ENCODE results near the gene CLNS1A. TPM values are rescaled to one million over a fixed set of nuclear protein-coding genes. Genes with fewer than 3 reads are reported as not detected.

CLNS1A gene
- polyA plus RNA-seq, 12 donors, result 78.7 to 151 (median 130) TPM; not detected in 1

- no peak for DNase-seq
These were observed 69.3 kb downstream of the CLNS1A start for GRCh38 chr11:77568306-77568705.

Other genes with a start within 250 kb of the CLNS1A start
- 100 to 1,000 TPM in 6 of 12 donors, 10 to 100 TPM in 5, not detected in 1; 65.3 to 136 (median 106) TPM for gene PAK1, start 163.7 kb downstream of the CLNS1A start, polyA plus RNA-seq (ENCODE audit: insufficient read length in 12 of 12)
- 1 to 10 TPM in 10 of 12 donors, not detected in 2; 1.0 to 2.5 (median 1.6) TPM for gene AQP11, start 47.8 kb downstream of the CLNS1A start, polyA plus RNA-seq (ENCODE audit: insufficient read length in 12 of 12)
- gene RSF1, start 182.9 kb upstream of the CLNS1A start, polyA plus RNA-seq (ENCODE audit: insufficient read length in 12 of 12), result 10 to 100 TPM in 11 of 12 donors, not detected in 1; 29.1 to 67.8 (median 43.4) TPM
- gene AAMDC, start 183.3 kb upstream of the CLNS1A start, polyA plus RNA-seq (ENCODE audit: insufficient read length in 12 of 12), result 10 to 100 TPM in 11 of 12 donors, not detected in 1; 31.0 to 75.2 (median 41.7) TPM

Measured in muscle of arm (tissue), 12 donors.